ENCODE data around the gene CD70.
A peak's percentile ranks its signal among the peaks of the same experiment; 100 is the strongest.
"Not testable (repeated sequence)": the region's sequence is repeated elsewhere in the genome, so short reads cannot be mapped to it uniquely, and the experiment has no call there.

The CD70 gene, protein sequence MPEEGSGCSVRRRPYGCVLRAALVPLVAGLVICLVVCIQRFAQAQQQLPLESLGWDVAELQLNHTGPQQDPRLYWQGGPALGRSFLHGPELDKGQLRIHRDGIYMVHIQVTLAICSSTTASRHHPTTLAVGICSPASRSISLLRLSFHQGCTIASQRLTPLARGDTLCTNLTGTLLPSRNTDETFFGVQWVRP

DNA sequence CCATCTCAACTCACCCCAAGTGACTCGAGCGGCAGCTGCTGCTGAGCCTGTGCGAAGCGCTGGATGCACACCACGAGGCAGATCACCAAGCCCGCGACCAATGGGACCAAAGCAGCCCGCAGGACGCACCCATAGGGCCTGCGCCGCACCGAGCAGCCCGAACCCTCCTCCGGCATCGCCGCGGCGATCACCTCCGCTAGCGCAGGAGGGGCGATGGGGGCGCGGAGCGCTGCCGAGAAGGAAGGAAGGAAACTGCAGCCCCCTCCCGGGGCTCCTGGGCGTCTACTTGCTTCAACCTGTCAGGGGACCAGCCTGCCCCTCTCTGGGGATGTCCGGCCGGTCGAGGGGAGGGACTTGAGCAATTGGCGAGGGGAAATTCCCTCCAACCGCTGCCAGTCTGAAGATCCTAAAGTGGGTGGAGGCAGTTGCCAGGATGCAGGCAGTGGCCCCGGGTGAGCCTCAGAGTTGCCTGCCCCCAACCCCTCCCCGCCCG is at the start of gene CD70:
TSS of gene CD70 (minus strand) at position 324 of the 493 bp plus-strand sequence. CDS start at position 176, 148 bp downstream.
- DNase-seq (ENCODE audit: low spot score), result no peak

DNA sequence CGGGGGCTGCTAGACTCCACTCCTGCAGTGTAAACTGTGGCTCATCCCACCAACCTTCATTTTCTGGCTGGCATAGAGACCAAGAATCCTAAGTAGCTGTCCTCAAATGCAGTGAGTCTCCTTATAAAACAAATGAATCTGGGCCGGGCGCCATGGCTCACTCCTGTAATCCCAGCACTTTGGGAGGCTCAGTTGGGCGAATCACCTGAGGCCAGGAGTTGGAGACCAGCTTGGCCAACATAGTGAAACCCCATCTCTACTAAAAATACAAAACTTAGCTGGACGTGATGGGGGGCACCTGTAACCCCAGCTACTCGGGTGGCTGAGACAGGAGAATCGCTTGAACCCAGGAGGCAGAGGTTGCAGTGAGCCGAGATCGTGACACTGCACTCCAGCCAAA is 49.4 kb upstream of the CD70 start:
- DNase-seq (ENCODE audit: low spot score), result not testable (repeated sequence)

DNA sequence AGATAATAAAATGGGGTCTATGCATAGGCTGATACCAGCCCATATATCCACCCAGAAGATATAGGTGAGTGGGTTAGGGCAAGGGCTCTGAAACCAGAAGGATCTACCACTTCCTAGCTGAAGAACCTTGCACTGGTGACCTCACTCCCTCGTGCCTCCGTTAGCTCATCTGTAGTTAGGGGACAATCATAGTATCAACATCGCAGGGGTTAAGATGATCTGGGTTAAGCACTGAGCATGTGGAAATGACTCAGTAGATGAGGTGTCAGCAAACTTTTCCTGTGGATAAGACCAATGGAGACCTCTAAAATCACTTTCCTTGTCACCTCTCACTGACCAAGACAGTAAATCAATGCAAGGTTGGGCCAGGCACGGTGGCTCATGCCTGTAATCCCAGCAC is 48.5 kb upstream of the CD70 start:
- DNase-seq (ENCODE audit: low spot score), result no peak

DNA sequence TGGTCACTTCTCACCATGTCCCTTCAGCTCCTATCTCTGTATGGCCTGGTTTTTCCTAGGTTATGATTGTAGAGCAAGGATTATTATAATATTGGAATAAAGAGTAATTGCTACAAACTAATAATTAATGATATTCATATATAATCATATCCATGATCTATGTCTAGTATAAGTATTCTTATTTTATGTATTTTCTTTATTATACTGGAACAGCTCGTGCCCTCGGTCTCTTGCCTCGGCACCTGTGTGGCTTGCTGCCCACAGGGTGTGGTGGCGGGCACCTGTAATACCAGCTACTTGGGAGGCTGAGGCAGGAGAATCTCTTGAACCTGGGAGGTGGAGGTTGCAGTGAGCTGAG is 42.5 kb upstream of the CD70 start:
- not testable (repeated sequence) for DNase-seq (ENCODE audit: low spot score)

DNA sequence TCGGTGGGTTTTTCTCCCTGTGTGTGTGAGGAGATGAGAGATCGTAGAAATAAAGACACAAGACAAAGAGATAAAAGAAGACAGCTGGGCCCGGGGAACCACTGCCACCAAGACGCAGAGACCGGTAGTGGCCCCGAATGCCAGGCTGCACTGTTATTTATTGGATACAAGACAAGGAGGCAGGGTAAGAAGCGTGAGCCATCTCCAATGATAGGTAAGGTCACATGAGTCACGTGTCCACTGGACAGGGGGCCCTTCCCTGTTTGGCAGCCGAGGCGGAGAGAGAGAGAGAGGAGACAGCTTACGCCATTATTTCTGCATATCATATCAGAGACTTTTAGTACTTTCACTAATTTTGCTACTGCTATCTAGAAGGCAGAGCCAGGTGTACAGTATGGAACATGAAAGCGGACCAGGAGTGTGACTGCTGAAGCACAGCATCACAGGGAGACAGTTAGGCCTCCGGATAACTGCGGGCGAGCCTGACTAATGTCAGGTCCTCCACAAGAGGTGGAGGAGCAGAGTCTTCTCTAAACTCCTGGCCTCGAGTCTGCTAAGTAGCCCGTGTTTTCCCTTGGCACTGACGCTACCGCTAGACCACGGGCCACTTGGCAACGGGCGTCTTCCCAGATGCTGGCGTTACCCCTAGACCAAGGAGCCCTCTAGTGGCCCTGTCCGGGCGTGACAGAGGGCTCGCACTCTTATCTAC is 42.0 kb upstream of the CD70 start:
- peak; percentile 57 for DNase-seq (ENCODE audit: low spot score)

DNA sequence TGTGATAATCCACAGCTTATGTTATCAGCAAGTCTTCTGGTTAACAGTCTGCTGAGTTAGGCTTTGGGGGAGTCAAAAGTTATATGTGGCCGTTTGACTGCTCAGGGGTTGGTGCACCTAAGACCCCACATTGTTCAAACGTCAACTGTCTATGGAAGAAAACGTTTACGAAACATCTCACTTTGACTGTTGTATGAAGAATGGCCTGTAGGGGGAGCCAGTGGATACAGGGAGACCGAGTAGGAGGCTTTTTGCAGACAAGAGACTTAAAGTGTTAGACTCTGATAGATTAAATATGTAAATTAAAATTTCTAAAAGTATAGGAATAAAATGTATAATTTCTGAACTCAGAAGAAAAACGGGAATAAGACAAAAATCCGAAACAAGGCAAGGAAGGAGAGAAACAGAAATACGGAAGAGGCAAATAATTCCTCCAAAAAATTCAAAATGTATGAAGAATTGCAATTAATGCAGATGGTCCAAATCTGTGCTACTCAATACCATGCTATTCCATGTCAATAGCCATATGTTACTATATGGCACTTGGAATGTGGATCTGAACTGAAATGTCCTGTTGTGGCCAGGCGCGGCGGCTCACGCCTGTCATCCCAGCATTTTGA is 41.2 kb upstream of the CD70 start:
- DNase-seq (ENCODE audit: low spot score), result peak; percentile 74

DNA sequence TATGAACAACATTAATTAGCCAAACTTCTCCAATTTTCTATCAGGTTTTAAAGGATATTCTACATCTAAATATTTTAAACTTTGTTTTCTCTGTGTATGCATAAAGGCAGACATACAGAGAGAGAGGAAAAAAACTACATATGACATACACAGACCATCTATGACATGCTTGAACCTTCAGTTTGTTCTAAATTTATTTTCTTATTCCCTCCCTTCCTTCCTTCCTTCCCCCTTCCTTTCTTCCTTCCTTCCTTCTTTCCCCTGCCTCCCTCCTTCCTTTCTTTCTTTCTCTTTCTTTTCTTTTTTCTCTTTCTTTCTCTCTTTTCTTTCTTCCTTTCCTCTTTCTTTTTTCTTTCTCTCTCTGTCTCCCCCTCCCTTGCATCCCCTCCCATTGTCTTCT is 35.8 kb upstream of the CD70 start:
- DNase-seq (ENCODE audit: low spot score), result no peak

DNA sequence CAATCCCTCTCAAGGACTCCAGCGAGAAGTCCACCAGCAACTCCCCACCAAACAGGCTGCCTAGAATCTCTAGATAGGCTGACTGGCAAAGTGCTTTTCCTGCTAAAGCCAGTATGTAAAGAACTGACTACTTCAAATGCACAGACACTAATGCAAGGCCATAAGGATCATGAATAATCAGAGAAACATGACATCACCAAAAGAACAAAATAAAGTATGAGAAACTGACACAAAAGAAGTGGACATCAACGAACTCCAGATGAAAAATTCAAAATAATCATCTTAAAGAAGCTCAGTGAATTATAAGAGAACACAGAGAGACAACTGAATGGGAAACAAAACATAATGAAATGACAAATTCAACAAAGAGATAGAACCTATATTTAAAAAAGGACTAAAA is 26.4 kb upstream of the CD70 start:
- no peak for DNase-seq (ENCODE audit: low spot score)

DNA sequence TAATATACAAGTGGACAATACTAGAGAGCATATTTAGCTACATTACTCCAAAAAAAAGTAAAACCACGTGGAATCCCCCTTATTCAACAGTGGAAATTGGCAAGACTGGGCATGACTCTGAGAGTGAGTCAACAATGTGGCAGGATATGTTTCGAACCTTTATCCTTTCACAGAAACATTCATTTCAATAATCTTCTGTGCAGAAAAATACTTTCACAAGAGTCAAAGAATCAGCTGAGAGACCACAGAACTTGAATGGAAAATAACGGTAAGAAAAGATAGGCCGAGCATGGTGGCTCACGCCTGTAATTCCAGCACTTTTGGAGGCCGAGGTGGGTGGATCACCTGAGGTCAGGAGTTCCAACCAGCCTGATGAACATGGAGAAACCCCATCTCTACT is 25.1 kb upstream of the CD70 start:
- no peak for DNase-seq (ENCODE audit: low spot score)

DNA sequence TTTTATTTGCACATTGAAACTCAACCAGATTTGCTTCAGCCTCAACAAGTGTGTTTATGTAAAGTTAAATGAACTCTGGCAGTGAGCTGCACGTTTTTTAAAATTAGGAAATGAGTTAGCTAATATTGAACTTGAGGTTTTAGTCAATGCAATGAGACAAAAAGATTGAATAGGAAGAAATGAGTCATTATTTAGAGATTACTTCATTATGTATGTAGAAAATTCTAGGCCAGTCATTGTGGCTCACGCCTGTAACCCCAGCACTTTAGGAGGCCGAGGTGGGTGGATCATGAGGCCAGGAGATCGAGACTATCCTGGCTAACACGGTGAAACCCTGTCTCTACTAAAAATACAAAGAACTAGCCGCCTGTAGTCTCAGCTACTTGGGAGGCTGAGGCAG is 22.8 kb upstream of the CD70 start:
- no peak for DNase-seq (ENCODE audit: low spot score)

DNA sequence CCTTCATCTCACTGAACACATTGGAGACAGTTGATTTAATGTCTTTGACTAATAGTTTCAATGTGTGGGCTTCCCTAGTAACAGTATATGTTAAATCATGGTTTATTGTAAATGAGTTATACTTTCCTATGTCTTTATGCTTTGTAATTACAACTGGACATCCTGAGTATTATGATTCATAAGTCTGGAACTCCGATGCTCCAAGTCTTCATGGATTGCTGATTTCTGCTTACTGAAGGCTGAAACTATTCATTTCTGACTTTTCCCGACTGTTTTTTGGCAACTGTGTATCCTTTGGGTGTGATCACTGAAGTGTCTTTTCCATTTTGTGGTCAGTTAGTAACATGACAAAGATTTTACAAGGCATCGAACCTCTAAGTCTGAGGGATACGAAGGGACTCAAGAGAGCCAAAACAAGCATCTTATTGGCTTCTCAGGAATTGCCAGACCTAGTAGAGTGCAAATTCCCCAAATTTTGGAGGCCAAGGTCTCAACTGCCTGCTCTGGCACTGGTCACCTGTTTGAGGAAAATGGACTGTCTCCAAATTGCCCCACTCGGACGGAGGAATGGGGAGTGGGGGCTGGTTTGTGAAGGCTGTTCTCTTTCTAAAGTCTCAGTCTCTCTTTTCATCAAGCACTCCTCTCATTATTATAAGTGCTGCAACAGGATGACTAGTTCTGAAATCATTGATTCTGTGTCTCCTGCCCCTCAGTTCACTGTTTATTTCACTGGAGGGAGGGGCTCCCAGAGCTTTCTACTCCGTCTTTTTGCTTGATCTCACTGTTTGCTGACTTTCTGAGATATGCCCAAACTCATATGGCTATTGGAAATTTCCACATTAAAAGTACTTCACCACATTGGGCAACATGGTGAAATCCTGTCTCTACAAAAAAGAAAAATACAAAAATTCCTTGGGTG is 20.2 kb upstream of the CD70 start:
- DNase-seq (ENCODE audit: low spot score), result no peak

DNA sequence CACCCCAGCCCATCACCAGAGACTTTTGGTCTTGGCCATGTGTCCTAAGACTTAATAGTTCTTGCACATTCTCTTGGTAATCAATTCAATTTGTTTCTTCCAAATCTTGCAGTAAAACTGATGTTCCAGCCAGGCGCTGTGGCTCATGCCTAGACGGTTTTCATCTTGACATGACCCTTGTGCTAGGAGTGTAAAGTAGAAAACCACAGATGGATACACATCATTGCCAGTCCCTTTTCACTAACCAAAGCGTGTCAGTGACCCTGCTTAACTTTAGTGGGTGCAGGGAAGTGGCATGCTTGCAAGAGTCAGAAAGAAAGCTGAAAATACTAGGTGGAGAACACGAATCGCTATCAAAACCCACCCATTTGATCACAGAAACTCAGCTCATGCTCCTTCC is 18.0 kb upstream of the CD70 start:
- DNase-seq (ENCODE audit: low spot score), result no peak

DNA sequence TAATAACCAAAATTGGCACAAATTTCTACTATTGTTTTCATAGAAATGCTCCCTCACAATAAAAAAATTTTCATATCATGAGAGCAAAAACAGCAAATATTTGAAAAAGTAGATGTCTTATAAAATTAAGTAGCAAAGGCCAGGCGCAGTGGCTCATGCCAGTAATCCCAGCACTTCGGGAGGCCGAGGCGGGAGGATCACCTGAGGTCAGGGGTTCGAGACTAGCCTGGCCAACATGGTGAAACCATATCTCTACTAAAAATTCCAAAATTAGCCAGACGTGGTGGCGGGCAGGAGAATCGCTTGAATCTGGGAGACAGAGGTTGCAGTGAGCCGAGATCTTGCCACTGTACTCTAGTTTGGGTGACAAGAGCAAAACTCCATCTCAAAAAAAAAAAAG is 17.2 kb upstream of the CD70 start:
- not testable (repeated sequence) for DNase-seq (ENCODE audit: low spot score)

DNA sequence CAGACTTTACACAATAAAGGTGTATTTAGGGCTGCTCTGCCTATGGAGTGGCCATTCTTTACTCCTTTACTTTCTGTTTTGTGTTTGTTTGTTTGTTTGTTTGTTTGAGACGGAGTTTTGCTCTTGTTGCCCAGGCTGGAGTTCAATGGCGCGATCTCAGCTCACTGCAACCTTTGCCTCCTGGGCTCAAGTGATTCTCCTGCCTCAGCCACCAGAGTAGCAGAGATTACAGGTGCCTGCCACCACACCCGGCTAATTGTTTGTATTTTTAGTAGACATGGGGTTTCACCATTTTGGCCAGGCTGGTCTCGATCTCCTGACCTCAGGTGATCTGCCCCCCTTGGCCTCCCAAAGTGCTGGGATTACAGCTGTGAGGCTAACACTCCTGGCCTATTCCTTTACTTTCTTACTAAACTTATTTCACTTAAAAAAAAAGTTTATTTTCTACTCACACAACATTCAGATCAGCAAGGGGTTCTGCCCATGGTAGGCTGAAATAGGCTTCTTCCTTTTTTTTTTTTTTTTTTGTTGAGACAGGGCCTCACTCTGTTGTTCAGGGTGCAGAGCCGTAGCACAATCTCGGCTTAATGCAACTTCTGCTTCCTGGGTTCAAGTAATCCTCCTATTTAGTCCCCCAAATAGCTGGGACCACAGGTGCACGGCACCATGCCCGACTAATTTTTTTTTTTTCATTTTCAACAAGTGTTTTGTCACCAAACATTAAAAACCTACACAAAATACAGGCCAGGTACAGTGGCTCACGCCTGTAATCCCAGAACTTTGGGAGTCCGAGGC is 15.5 kb upstream of the CD70 start:
- DNase-seq (ENCODE audit: low spot score), result not testable (repeated sequence)

DNA sequence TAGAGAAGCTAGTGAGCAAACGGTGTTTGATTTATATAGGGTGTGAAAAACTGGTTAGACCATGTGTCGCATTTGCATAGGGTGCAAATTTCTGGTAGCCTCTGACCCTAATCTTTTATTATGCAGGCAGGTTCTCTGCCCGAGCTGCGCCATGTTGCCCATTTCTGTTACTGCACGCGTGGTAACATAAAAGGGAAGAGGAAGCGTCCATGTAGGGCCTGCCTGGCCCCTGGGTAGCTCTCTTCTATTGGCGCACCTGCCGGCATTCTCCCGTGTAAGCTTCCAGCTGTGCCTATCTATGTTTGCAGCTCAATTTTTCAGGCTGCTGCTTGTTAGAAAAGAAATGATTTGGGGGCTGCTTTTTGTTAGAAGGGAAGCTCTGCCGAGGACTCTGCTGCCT is 14.0 kb upstream of the CD70 start:
- no peak for DNase-seq (ENCODE audit: low spot score)

DNA sequence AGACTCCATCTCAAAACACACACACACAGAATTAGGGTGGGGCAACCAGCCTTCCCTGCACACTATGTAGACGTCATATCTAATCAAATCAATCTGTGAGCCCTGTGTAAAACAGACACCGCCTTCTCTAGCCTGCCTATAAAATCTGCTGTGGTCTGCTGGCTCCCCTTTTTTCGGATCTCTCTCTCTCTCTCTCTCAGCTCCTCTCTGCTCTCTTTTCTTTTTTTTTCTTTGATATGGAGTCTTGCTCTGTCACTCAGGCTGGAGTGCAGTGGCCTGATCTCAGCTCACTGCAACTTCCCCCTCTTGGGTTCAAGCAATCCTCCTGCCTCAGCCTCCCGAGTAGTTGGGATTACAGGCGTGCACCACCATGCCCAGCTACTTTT is 11.8 kb upstream of the CD70 start:
- no peak for DNase-seq (ENCODE audit: low spot score)

DNA sequence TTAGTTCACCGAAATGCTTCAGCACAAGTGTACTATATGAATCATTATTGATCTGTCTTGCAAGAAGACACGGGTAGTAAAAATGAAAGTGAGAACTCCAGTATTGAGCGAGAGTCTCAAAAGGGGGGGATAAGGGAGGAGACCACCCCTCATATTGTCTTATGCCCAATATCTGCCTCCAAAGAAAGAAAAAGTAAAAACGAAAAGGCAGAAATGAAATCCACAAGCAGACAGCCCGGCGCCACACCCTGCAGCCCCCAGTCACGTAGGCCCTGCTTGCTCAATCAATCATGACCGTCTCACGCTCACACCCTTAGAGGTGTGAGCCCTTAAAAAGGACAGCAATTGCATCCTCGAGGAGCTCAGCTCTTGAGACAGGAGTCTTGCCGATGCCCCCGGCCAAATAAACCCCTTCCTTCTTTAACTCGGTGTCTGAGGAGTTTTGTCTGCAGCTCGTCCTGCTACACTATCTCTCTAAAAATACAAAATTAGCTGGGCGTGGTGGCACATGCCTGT is 10.6 kb upstream of the CD70 start:
- not testable (repeated sequence) for DNase-seq (ENCODE audit: low spot score)

DNA sequence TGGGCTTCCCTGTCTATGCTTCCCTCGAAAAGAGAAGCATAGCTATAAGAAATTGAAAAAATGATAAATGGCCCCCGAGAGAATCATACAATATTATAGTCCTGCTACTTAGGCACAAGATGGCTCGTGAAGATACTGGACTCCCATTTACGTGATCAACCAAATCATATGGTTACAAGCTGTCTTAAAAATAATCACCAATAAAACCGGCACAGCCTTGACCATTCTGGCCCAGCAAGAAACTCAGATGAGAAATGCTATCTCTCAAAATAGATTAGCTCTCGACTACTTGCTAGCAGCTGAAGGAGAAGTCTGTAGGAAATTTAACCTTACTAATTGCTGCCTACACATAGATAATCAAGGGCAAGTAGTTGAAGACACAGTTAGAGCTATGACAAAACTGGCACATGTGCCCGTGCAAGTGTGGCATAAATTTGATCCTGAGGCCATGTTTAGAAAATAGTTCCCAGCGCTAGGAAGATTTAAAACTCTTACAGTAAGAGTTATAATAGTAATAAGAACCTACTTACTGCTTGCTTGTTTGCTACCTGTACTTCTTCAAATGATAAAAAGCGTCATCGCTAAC is 10.1 kb upstream of the CD70 start:
- DNase-seq (ENCODE audit: low spot score), result not testable (repeated sequence)

DNA sequence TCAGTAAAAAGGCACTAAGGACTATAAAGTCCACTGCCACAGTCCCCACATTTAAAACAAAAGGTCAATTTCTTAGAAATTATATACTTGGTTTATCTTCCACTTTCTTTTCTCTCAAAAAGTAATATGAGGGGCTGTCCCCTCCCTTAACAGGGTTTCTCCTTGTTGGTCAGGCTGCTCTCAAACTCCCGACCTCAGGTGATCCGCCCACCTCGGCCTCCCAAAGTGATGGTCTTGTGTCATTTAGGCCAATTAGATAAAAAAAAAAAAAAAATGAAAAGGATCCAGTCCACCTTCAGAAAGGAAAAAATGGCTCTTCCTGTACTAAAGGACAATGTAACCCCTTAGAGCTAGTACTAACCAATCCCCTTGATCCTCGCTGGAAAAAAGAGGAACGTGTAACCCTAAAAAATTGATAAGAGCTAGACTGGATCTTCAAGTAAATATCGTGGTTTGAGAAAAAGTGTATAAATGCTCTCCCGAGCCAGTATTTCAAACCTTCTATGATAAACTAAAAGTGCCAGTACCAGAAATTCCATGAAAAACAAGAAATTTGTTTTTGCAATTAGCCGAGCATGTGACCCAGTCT is 9.0 kb upstream of the CD70 start:
- no peak for DNase-seq (ENCODE audit: low spot score)

DNA sequence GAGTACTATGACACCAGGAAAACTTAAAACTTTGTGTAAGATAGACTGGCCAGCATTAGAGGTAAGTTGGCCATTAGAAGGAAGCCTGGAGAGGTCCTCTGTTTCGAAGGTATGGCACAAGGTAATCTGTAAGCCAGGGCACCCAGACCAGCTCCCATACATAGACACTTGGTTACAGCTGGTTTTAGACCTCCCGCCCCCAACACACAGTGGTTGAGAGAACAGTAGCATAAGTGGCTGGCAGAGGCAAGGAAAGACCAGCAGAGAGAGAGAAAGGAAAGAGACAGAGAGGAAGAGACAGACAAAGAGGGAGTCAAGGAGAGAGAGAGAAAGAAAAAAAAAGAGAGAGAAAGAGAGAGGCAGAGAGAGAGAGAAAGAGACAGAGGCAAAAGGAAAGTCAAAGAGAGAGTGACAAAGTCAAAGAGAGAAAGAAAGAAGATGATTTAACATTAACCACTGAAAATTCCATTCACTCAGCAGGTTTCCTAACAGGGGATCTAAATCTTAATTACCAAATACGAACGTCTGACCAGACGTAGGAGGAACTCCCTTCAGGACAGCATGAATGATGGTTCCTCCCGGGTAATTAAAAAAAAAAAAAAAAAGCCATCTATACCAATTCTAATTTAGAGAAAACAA is 7.4 kb upstream of the CD70 start:
- not testable (repeated sequence) for DNase-seq (ENCODE audit: low spot score)

Data from putamen (tissue), 1 donor.